GM19468 (cell line): ENCODE results near the gene HRH3.

Experiments
- ATAC-seq: cut with Tn5 transposase; IDR thresholded peaks from one replicate; pipeline ENCODE4 v1.9.1; 2021; ENCODE audit warnings: mild to moderate bottlenecking, moderate library complexity, moderate number of reproducible peaks; ENCODE audit not compliant: unreplicated experiment; ENCODE audit errors: extremely low read depth

HRH3 gene

DNA sequence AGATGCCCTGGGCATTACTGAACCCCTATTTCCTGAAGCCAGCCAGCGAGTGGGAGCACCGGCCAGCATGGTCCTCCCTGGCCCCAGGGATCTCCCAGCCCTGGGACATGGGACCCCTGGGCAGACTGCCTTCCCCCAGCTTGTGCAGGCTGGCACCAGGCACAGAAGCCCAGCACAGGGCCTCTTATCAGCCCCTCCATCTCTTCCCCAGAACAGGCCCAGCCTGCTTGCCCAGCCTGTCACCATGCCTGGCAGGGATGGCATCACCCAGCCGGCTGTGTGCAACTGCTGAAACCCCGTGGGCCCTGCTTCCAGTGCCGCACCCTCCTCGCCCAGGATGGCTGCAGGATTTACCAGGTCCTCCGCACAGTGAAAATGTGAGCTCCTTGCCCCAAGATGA is 12.1 kb upstream of the HRH3 start:
- no peak for ATAC-seq

DNA sequence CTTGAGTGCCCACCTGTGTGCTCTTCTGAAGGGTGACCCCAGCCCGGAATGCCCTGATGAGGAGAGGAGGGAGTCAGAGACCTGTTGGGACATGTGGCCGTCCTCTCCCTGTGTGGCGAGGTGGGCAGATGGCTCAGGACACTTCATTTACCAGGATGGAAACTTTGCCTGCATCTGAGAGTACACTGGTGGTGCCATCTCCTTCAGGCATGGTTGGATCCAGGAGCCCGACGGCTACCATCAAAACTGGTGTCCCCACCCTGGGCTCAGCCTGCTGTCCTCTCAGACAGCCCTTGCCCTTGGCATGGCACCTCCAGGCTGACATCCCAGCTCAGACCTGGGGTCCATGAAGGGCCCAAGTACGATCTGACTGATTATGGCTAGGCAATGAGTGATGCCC is 11.2 kb upstream of the HRH3 start:
- no peak for ATAC-seq

DNA sequence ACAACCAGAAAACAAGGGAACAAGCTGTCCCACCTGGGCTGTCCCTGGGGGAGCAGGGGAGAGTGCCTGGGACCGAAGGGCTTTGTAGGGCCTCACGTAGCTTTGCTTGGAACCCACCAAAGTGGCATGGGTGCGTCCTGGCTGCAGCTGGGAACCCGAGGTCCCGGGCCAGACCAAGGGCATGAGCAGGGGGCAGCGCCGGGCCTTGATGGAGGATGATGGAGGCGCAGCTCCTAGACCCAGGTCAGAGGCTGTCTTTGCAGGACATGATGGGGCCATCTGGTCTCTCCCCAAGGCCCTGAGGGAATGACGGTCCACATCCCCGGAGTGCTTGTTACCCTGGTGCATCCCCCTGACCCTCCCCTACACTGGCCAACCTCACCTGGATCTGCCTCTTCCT is 10.6 kb upstream of the HRH3 start:
- no peak for ATAC-seq

DNA sequence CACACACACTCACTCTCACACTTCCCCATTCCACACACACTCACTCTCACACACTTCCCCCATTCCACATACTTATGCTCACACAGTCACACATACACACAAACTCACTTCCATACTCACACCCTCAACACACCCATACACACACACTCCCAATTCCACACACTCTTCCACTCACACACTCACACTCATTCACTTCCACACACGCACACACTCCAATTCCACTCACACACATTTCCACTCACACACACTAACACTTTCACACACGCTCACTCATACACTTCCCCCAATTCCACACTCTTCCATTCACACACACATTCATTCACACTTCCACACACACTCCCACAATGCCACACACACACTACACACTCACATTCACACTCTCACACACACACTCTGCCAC is 10.2 kb upstream of the HRH3 start:
- no peak for ATAC-seq

DNA sequence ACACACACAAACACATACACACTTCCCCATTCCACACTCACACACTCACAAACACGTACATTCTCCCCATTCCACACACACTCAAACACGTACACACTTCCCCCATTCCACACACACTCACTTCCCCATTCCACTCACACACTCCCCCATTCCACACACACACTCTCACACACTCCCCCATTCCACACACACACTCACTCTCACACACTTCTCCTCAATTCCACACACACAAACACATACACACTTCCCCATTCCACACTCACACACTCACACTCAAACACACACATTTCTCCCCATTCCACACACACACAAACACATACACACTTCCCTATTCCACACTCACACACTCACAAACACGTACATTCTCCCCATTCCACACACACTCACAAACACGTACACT is 9.6 kb upstream of the HRH3 start:
- no peak for ATAC-seq

DNA sequence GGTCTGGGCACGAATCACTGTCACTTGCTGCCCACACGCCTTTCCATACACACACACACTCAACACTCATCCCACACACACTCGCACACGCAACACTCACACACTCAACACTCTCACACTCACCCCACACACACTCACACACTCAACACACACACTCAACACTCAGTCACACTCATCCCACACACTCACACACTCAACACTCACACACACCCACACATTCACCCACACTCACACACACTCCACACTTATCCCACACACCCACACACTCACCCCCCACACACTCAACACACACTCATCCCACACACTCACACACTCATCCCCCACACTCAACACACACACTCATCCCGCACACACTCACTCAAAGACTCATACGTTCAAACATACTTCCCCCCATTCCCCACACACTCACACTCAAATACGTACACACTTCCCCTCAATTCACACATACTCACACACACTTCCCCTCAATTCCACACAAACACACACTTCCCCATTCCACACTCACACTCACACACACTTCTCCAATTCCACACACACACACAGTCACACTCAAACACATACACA is 9.0 kb upstream of the HRH3 start:
- ATAC-seq, result no peak

DNA sequence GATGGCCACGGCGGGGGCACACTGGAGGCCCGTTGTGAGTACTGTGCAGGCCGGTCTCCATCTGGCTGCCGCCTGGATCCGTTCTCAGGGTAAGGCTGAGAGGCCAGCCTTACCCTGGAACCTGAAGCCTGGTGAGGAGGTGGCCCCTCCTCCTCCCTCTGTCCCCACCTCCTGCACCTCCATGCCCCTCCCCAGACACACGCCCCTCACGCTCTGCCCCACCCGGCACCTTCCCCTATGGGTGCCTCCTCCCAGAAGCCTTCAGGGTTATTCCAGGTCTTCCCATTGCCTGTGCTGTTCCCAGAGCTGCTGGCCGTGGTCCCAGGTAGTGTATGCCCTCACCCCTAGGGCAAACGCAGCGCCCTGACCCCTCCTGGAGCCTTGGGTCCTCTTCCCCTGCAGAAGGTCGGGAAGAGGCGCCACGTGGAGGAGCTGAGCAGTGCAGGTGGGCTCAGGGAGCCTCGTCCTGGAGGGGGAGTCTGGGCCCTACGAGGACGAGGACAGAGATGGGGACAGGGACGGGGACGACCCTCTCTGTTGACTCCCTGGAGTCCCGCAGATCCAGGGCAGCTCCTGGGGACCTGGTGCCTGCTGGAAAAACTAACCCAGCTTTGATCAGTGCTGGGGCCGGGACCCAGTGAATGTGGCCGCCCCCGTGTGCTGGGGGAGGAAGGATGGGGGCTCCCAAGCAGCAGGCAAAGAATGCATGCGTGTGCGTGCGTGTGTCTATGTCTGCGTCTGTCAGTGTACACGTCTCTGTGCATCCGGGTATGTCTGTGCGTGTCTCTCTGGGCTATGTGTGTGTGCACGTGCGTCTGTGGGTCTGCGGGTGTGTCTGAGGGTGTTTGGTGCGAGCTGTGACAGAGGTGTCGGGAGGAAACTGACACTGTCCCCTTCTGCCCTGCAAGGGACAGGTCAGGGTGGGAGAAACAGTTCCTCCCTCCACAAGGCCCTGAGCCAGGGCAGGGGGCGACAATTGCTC is 8.2 kb upstream of the HRH3 start:
- no peak for ATAC-seq

DNA sequence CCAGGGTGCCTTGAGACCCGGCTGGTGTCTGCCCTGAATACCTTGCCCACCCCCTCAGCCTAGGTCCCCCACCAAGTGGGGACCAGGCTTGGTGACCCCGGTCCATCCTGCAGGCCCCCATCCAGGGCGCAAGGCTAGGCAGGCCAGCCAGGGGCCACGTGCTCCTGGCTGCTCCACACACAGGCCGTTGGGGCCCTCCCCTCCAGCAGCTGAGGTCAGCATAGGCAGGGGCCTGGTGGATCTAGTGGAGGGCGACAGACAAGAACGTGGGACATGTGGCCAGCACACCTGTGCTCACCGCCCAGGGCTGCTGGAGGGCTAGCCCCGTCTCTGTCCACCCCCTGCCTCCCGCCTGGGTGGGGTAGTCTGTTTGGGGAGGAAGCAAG is 7.5 kb upstream of the HRH3 start:
- no peak for ATAC-seq

DNA sequence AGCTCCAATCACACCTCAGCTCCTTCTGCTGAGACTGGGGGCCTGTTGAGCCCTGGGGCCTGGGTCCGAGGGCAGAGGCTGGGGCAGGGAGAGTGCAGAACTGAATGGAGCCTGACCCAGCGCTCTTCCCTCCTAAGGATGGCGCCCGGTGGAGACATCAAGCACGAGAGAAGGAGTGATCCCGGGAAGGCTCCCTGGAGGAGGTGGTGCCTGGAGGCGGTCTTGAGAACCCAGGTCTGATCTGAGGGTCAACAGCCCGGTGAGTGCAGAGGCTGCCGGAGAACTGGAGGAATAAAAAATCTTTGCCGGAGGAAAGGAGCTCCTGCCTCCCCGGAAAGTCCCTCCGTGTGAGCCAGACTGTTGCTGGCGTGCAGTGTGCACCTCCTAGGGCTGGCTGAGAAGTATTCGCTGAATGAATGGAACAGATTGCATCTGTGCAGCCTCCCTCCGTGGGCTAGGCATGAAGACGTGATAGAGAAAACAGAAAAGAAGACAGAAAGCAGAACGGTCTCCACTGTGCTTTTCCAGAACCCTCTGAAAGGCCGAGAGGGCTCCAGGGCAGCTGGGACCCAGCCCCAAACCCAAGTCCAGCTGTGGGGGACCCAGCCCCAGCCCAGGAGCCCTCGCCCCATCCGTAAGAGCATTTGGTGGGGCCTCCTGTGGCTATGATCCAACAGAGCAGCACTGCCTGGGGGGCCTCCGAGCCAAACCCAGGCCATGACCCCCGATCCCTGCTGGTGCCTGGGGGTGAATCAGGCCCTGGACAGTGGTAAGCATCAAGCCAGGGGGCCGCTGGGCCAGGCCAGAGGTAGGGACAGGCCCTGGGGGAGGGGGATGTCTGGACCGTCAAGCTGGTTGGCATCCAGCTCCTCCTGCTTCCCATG is 6.9 kb upstream of the HRH3 start:
- no peak for ATAC-seq

DNA sequence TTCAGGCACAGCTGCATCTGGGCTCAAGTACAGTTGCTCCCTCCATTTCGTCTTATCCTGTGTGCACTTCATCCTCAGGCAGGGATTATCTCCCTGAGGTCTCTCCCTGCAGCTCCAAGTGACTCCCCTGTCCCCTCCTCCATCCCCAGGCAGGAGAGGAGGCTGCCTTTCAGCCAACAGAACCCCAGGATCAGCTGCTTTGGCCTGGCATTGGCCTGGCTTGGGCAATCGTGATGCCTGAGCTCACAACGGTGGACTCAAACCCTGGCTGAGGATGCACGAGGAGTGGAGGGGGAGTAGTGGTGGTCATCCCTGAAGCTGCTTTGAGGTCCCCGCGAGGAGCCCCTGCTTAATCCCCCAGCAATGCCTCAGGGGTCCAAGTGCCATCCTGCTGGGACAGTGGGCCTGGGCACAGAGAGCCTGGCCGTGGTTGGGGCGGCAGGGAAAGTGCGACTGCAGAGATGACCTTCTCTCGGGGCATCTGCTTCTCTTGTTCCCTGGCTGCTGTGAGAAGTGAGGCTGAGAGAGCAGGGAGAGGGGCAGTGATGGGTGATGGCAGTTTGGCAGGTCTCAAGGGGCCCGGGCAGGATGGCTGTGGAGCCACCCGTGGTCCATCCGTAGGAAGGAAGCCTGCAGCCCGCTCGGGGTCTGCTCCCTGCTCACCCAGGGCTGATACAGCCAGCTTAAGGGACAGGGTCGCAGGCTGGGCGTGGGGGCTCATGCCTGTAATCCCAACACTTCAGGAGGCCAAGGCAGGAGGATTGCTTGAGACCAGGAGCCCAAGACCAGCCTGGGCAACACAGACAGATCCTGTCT is 6.0 kb upstream of the HRH3 start:
- no peak for ATAC-seq

DNA sequence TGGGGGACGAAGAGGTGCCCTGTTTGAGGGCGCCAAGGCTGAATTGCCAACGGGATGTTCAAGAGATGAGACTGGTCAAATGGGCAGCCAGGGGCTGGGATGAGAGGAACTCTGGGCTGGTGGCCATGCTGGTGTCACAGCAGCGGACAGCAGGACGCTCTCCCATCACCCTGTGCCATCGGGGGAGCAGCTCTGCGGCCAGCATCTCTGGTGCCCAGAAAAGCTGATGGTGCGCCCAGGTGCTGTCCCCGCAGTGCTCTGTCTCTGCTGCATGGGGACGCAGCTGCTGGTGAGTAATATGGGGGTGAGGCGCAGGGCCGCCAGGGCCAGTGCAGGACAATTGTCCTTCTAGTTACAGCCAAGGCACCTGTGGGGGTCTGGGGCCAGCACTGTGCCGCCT is 4.9 kb upstream of the HRH3 start:
- no peak for ATAC-seq

DNA sequence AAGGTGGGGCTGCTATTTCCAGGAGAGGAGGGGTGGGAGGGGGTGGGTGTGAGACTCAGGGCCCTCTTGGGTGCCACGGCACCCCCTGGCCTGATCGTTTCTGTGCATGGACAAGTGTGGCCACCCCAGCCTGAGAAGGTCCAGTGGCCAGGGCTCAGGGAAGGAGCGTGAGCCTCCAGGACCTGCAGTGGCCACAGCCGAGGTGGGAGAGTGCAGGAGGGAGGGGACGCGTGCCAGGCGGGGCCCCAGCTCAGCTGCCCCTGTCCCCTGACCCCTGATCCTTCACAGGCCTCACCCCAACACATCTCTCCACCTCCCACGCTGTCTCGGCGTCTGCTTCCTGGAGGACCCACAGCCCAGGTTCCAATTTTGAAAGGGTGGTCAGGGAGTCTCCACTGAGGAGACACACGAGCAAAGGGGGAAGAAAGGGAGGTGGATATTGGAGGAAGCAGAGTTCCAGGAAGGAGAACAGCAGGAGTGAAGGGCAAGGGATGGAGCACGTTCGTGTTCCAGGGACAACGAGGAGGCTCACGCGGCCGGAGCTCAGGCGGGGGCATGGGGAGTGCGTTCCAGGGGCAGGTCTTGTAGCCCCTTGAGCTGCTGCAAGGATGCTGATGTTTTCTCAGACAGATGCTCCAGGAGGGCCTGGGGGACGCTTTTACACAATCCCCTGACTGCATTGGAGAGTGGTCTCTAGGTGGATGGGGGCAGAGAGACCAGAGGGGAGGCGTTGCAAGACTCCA is 4.2 kb upstream of the HRH3 start:
- no peak for ATAC-seq

DNA sequence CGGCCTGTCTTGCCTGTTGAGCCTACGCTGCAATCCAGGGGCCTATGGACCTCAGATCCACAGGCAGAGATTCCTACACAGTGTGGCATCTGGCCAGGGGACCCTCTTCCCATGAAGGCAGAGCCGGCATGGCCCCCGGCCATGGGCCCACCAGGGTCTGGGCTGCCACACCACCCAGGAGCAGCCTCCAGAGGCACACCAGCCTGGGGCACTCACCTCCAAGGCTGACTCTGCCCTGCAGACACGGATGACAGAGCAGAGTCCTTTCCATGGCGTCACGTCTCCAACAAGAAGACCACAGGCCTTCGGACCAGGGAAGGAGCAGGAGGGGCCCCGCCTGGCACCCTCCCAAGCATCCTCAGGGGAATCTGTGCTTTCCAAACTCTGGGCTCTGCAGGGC is 3.5 kb upstream of the HRH3 start:
- ATAC-seq, result no peak

DNA sequence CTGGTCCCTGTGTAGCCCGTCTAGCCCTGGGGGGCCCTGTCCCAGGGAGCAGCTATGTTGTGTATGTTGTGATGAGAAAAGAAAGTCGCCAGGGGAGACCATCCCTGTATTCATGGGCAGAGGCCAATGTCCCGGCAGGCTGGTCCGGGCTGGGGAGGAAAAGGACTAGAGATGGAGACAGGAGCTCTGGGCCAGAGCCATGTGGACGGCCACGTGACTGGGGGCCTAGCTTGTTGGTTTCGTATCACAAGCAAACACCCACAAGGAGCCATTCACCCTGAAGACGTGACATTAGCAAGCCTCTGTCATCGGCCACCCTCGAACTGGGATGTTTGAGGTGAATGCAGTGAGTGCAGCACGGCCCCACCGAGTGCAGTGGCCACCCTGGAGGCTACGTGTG is 2.9 kb upstream of the HRH3 start:
- ATAC-seq, result no peak

DNA sequence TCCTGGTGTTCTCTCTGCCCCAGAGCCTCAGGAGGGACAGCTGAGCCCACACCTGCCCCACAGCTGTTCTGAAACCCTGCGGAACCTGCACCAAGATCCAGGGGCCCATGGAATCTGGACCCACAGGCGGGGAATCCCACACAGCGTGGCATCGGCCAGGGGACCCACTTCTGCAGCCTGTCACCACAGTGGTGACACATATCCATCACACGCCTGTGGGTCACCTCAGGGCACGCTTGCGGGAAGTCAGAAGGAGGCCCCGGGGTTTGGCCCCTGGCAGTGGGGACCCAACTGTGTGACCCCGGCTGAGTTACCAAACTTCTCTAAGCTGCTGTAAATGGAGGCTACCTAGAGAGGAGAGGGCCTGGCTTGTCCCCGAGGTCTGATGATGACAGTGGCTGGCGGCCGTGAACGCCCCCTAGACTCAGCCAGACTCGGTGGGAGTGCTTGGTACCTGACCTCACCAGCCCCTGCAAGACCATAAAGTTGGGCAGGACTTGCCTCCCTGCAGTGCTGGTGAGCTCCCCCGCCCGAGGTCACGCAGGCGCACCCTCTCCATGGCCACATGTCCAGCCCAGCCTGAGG is 2.3 kb upstream of the HRH3 start:
- no peak for ATAC-seq

DNA sequence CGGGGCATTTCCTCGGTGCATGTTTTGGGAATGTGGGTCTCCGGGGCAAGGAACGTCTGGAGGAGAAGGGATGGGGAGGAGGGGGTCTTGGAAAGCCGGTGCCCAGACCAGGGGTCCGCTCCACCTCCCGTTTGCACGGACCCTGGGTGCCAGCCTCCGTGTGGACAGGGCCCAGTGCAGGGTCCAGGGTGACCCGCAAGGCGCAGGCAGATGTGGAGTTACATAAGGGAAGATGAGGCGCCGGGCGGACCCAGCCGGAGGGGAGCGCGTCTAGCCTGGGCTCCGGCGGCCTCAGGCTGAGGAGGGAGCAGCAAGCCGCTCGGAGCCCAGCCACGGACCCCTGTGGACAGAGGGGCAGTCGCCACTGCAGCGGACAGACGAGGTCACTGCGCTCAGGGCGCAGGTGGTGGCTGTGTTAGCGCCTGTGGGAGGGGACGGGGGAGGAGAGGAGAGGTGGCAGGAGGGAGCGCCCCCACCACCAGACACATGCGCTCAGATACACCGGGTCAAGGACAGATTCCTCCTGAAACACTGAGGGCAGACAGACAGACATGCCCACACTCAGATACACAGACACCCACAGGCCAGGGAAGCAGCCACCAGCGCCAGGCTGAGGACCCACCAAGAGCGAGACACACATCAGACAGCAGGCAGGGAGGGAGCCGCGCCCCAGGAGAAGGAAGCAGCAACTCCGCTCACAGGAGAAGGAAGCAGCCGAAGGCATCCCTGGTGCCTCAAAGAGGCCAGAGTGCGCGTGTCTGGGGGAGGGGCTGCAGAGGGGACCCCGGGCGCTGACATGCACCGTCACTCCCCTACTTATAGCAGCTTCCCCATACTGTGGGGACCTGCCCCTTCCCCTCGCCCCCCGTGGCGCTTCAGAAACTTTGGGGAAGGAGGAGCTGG is 839 bp upstream of the HRH3 start:
- ATAC-seq, result no peak

DNA sequence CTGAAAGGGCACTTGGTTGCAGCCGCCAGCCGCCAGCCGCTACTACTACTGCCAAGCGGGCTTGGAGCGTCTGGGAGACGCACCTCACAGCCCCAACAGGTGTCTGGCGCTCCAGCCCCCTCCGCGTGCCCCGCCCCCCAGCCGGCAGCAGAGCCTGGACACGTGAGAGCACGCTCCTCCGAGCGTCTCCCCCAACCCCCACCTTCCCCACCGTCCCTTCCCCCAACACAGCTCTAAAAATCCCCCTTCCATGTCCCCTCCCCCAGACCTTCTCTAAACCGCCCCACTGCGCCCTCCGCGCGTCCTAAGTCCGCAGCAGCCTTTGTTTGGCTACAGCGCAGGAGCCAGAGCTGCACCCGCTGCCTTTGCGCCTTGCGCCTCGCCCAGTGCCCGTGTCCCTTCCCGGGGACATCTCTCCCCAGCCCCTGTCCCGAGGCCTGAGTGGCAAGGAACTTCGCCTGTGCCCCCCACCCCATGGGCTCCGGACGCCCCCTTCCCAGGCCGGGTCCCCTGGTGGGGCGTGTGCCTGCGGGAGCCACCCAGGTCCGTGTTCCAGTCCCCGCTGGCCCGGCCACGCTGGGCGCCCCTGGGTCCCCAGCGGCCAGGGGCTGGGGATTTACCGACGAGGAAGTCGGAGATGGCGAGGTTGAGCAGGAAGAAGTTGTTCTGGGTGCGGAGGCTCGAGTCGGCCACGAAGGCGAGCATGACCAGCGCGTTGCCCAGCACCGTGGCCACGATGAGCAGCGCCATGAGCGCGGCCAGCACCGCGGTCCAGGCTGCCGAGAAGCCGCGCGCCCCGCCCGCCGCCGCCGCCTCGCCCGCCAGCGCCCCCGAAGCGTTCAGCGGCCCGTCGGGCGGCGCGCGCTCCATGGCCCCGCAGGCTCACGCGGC is 732 bp downstream of the HRH3 start:
- ATAC-seq, result no peak
